ENCODE data around the gene TAB2. TPM values are rescaled to one million over a fixed set of nuclear protein-coding genes. Genes with fewer than 3 reads are reported as not detected.

TAB2 gene
- total RNA-seq, 1 donor from 2014 or later, result 71.3 TPM

DNA sequence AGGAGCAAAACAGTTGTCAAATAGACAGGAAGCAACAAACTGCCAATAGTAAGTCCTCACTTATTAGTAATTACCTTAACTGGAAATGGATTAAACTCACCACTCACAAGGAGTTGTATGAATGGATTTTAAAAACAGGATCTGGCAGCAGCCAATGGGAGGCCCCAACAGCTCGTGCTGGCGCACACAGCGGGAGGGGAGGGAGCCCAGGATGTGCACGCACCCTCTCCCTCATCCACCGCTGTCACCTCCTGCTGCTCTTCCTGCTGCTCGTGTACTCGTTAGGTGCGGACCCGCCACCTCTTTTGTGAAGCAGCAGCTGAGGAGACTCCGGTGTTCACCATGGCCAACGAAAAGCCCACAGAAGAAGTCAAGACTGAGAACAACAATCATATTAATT lies 82.5 kb downstream of the TAB2 start, which contains the start of gene SUMO4:
Gene SUMO4 (plus strand): TSS at position 213 of the 400 bp plus-strand sequence. CDS start 130 bp downstream, at position 343.
- TF ChIP-seq, protein P1, sequence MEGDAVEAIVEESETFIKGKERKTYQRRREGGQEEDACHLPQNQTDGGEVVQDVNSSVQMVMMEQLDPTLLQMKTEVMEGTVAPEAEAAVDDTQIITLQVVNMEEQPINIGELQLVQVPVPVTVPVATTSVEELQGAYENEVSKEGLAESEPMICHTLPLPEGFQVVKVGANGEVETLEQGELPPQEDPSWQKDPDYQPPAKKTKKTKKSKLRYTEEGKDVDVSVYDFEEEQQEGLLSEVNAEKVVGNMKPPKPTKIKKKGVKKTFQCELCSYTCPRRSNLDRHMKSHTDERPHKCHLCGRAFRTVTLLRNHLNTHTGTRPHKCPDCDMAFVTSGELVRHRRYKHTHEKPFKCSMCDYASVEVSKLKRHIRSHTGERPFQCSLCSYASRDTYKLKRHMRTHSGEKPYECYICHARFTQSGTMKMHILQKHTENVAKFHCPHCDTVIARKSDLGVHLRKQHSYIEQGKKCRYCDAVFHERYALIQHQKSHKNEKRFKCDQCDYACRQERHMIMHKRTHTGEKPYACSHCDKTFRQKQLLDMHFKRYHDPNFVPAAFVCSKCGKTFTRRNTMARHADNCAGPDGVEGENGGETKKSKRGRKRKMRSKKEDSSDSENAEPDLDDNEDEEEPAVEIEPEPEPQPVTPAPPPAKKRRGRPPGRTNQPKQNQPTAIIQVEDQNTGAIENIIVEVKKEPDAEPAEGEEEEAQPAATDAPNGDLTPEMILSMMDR (IDR thresholded peaks at IDR 0.05; ENCODE audit: unreplicated experiment), result no peak
- Mint-ChIP-seq H3K27ac (no peak within 1 kb of the TSS), H3K27me3 (ENCODE audit: low read depth) (no peaks in the 10 kb centered on the region), H3K36me3 (peaks cover 68% of the 10 kb centered on the region), H3K4me3 (no peak within 1 kb of the TSS), H3K4me1 (peaks cover 2% of the 10 kb centered on the region), H3K9me3 (peaks cover 16% of the 10 kb centered on the region)
- DNase-seq (ENCODE audit: low spot score in 2 of 2, unreplicated experiment in 2 of 2), result no peak

DNA sequence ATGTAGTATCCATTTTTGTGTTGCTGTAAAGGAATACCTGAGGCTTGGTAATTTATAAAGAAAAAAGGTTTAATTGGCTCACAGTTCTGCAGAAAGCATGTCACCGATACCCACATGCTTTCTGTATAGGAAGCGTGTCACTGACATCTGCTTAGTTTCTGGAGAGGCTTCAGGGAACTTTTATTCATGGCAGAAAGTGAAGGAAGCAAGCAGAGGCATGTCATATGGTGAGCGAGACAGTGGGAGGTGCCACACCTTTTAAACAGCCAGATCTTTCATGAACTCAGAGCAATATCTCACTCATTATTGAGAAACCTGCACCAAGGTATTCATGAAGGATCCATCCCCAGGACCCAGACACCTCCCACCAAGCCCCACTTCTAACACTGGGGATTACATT lies 86.0 kb downstream of the TAB2 start:
- Mint-ChIP-seq H3K4me1 (no peaks in the 10 kb centered on the region), H3K4me3 (no peak overlapping the region), H3K9me3 (peaks cover 8% of the 10 kb centered on the region), H3K36me3 (peaks cover 58% of the 10 kb centered on the region), H3K27me3 (ENCODE audit: low read depth) (no peaks in the 10 kb centered on the region), H3K27ac (no peak overlapping the region)
- DNase-seq (ENCODE audit: low spot score in 2 of 2, unreplicated experiment in 2 of 2), result no peak
- TF ChIP-seq, protein P1 (IDR thresholded peaks at IDR 0.05; ENCODE audit: unreplicated experiment), result no peak

DNA sequence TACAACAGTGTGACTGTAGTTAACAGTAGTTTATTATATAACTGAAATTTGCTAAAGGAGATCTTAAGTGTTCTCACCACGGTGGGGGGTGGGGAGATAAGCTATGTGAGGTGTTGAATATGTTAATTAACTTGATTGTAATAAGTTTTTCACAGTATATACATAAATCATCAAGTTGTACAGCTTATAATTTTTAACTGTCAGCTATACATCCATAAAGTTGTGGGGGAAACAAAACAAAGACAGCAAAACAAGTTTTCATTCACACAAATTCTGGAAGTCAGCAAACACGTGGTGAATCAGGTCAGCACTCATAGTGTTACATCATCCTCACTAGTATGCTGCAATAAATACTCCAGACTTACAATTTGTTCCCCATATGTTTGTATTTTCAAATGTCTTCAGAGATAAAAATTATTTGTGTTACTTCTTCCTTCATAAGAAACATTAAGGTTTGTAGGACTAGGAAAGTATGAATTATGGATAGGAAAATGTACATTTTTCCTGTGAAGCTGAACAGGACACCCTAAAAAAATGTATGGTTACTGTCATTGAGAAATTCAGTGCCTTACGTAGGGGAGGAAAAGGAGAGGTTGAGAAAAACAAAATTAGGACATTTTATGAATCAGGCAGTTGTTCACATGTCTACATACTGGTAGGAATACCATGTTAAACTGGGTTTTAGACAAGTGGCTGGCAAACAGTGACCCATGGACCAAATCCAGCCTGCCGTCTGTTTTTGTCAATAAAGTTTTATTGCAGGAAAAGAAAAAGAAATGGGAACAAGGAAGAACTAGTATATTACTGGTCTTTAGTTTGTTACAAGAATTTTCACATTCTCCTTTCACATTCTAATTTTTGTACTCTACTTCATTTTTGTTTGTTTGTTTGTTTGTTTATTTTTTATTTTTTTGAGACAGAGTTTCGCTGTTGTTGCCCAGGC lies 88.6 kb downstream of the TAB2 start:
- Mint-ChIP-seq H3K27ac (no peak overlapping the region), H3K36me3 (peaks cover 55% of the 10 kb centered on the region), H3K4me1 (no peaks in the 10 kb centered on the region), H3K9me3 (peaks cover 8% of the 10 kb centered on the region), H3K4me3 (no peak overlapping the region), H3K27me3 (ENCODE audit: low read depth) (no peaks in the 10 kb centered on the region)
- TF ChIP-seq, protein P1 (IDR thresholded peaks at IDR 0.05; ENCODE audit: unreplicated experiment), result no peak
- DNase-seq (ENCODE audit: low spot score in 2 of 2, unreplicated experiment in 2 of 2), result no peak

DNA sequence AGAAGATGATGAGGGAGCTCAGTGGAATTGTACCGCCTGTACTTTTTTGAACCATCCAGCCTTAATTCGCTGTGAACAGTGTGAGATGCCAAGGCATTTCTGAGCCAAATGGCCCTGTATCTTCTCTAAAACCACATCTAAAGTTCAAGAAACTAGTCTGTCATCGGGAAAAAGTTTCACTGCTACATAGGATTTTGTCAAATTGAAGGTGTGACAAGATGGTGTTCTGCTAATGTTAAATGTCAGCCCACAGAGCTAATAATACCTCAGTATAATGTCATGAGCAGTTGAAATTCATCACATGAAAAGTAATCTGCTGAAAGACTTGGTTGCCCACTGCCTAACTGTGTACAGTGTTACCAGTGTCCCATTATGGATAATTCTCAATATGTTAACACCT lies 92.1 kb downstream of the TAB2 start:
- H3K27ac Mint-ChIP-seq, result no peak overlapping the region
- H3K27me3 Mint-ChIP-seq (ENCODE audit: low read depth), result no peaks in the 10 kb centered on the region
- H3K4me3 Mint-ChIP-seq, result no peak overlapping the region
- H3K36me3 Mint-ChIP-seq, result peaks cover 37% of the 10 kb centered on the region
- peaks cover 2% of the 10 kb centered on the region for H3K9me3 Mint-ChIP-seq
- TF ChIP-seq, protein P1 (IDR thresholded peaks at IDR 0.05; ENCODE audit: unreplicated experiment), result no peak
- no peak for DNase-seq (ENCODE audit: low spot score in 2 of 2, unreplicated experiment in 2 of 2)
- no peaks in the 10 kb centered on the region for H3K4me1 Mint-ChIP-seq

DNA sequence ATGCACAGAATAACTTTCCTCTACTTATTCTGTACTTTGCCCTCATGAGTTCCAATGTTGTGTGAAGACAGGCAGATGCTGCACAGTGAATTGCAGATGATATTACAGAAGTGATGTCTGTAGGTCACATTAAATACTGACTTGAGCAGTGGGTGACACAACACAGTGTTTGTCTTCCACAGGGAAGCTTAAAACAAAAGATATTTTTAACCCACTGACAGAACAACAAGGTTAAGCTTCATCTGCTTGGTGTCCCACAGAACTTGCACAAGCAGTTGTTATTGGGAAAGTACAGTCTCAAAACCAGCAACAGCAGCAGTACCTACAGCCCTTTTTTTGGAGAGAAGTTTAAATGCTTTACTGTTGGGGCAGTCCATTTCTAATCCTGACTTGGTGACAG lies 93.0 kb downstream of the TAB2 start:
- H3K36me3 Mint-ChIP-seq, result peaks cover 34% of the 10 kb centered on the region
- DNase-seq (ENCODE audit: low spot score in 2 of 2, unreplicated experiment in 2 of 2), result no peak
- H3K27ac Mint-ChIP-seq, result no peak overlapping the region
- H3K4me1 Mint-ChIP-seq, result no peaks in the 10 kb centered on the region
- no peaks in the 10 kb centered on the region for H3K27me3 Mint-ChIP-seq (ENCODE audit: low read depth)
- no peak overlapping the region for H3K4me3 Mint-ChIP-seq
- TF ChIP-seq, protein P1 (IDR thresholded peaks at IDR 0.05; ENCODE audit: unreplicated experiment), result no peak
- H3K9me3 Mint-ChIP-seq, result peaks cover 9% of the 10 kb centered on the region

All from mesothelial cell of epicardium (in vitro differentiated cells).